CD4-positive, alpha-beta T cell treated with Interferon alpha-2 for 1 hour (primary cell): ENCODE measurements around the gene CENPB.

Experiments
- DNase-seq, 2 donors: peaks; one replicate each; pipeline ENCODE4 v3.0.0-alpha.2; 2020 to 2022

The CENPB gene

GRCh38 chr20:3745686-3746173, 40.8 kb downstream of the CENPB start:
- no peak for DNase-seq

DNA sequence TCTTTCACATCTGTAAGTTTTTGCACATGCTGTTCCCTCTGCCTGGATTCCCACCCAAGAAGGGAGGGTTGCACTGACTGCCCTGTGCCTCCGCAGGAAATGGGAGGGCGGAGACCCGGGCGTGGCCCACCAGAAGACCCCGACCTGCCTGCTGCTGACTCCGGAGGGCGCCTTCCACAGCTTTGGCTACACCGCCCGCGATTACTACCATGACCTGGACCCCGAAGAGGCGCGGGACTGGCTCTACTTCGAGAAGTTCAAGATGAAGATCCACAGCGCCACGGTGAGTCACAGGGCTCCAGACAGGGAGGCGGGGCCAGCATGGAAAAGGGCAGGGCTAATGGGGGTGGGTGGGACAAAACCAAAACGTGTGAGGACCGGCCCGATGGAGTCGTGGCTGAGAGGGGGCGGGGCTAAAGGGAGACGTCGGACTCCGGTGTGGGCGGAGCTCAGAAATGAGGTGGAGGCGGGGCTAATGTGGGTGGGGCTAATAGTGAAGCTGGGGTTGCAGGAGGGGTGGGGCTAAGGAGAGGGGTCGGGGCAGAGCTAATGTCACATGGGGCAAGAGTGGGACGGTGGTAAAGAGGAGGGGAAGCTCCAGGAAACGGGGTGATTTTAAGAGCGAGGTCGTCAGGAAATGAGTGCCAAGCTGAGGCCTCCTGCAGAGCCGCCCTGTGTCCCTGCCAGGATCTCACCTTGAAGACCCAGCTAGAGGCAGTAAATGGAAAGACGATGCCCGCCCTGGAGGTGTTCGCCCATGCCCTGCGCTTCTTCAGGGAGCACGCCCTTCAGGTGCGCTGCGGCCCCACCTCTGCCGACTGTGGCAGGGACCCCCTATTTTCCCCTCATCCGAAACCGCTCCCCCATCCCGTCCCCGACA, 41.5 kb downstream of the CENPB start:
- DNase-seq = peak; percentile 85 to 87

DNA sequence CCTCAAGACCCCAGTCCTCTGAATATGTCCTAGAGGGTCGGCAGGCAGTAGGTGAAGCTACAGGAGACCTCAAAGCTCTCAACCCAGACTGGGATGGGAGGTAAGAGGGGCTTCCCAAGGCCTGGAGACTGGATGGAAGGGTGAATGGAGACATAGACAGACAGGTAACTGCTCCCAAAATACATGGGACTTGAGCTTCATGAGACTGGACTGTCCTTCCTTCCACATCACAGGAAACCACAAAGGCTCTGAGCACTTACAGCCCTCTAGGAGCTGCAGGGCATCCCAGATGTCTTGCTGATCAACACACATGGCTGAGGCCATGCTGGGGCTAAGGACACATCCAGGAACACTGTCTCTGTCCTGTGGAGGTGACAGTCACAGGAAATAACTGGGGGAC, 42.5 kb downstream of the CENPB start:
- DNase-seq = no peak

GRCh38 chr20:3743251-3743650, 43.3 kb downstream of the CENPB start:
- no peak for DNase-seq

GRCh38 chr20:3741836-3742458, 44.6 kb downstream of the CENPB start:
- no peak for DNase-seq

DNA sequence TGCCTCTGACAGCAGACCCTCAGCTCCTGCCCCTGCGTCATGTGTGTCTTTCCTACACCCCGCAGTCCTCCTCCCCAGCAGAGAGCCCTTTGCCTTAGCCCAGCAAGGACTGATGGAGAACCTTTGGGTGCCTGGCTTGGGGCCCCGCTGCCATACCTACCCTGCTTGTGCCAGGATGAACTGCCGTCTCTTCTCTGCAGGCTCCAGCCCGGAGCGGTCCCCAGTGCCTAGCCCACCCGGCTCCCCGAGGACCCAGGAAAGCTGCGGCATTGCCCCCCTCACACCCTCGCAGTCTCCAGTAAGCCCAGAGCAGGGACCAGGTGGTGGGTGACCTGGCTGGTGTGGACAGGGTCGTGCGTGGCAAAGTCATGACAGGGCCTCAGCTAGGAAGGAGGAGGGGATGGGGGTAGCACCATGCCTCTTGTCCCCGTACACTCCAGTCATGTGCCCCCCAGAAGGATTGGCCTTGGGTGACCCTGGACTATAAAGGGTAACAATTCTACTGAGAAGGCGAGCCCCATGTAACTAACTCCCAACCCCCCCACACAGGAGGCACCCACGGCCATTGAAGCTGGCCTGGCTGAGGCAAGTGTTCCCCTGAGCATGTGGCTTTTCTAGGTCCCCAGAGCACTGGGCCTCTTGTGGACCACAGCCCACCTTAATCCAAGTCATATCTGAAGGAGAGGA, 45.8 kb downstream of the CENPB start:
- DNase-seq = no peak

GRCh38 chr20:3739926-3740451, 46.6 kb downstream of the CENPB start:
- DNase-seq = no peak

GRCh38 chr20:3739054-3739925, 47.2 kb downstream of the CENPB start:
- DNase-seq = no peak

DNA sequence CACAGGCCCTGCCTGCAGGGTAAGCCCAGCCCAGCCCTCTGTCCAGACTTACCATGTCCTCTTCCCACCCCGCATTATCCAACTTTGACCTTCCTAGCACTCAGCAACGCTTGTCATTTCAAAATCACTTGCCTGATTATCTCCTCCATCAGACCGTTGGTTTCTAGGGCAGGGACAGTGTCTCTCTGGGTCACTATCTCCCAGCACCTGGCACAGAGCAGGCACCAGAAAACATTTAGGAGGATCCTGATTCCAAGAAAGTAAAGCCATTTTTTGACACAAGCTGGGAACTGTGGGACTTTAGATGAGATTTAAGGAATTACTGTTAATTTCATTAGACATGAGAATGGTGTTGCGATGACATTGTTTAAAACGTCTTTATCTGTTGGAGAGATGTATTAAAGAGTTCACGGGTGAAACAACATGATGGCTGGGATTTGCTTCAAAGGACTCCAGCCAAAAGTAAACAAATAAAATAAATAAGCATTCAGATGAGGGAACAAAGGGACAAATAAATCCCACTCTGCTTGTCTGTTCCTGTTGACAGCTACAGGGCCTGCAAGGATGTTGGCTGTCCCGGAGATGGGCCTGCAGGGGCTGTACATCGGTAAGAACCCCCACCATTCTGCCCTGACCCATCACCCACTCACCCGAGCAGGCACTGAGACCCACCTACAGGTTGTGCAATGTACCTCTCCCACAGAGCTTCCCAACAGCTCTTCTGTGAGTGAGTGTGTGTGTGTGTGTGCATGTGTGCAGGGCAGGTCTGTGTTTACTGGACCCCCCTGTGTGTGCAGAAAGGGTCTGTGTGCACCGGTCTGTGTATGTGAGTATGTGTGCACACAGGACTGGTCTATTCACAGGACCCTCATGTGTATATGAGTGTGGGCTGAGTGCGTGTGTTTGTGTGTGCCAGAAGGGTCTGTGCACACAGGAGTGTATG, 48.2 kb downstream of the CENPB start:
- DNase-seq = no peak

- DNase-seq = no peak
These were observed 50.8 kb downstream of the CENPB start for GRCh38 chr20:3735768-3736167.

- DNase-seq = no peak
These were observed 52.3 kb downstream of the CENPB start for GRCh38 chr20:3734111-3734843.
